ENCODE data around the gene PBLD. TPM values are rescaled to one million over a fixed set of nuclear protein-coding genes. Genes with fewer than 3 reads are reported as not detected.
A peak's percentile ranks its signal among the peaks of the same experiment; 100 is the strongest.

Gene PBLD
- total and polyA plus RNA-seq, 3 donors from 2014 or later: 4.4 to 7.6 (median 7.6) TPM

GRCh38 chr10:68348265-68348741 is 15.6 kb upstream of the PBLD start:
- Histone ChIP-seq H3K27ac (no peak overlapping the region), H3K9me3 (no peaks in the 10 kb centered on the region), H3K36me3 (ENCODE audit: low read depth, missing control alignments) (no peaks in the 10 kb centered on the region), H3K4me1 (no peaks in the 10 kb centered on the region), H3K27me3 (no peaks in the 10 kb centered on the region), H3K4me3 (no peak overlapping the region)
- intact Hi-C loops (cut with DNase I; ENCODE audit: low total_unique reads): no loop called here
- DNase-seq: peak; percentile 31
- WGBS, 2 donors: 69 to 73% methylated on average over 2 of the region's 2 CpGs
- no peak for TF ChIP-seq POLR2A (IDR thresholded peaks at IDR 0.05)
- TF ChIP-seq, protein P1, sequence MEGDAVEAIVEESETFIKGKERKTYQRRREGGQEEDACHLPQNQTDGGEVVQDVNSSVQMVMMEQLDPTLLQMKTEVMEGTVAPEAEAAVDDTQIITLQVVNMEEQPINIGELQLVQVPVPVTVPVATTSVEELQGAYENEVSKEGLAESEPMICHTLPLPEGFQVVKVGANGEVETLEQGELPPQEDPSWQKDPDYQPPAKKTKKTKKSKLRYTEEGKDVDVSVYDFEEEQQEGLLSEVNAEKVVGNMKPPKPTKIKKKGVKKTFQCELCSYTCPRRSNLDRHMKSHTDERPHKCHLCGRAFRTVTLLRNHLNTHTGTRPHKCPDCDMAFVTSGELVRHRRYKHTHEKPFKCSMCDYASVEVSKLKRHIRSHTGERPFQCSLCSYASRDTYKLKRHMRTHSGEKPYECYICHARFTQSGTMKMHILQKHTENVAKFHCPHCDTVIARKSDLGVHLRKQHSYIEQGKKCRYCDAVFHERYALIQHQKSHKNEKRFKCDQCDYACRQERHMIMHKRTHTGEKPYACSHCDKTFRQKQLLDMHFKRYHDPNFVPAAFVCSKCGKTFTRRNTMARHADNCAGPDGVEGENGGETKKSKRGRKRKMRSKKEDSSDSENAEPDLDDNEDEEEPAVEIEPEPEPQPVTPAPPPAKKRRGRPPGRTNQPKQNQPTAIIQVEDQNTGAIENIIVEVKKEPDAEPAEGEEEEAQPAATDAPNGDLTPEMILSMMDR (IDR thresholded peaks at IDR 0.05): peak in 2 of 3 experiments; percentile 42 to 51

- Histone ChIP-seq H3K36me3 (ENCODE audit: low read depth, missing control alignments) (no peaks in the 10 kb centered on the region), H3K9me3 (no peaks in the 10 kb centered on the region), H3K27me3 (no peaks in the 10 kb centered on the region), H3K27ac (no peak overlapping the region), H3K4me3 (no peak overlapping the region), H3K4me1 (no peaks in the 10 kb centered on the region)
- no peak for DNase-seq
- 92 to 96% methylated on average over 4 of the region's 4 CpGs for WGBS, 2 donors
- intact Hi-C loops (cut with DNase I; ENCODE audit: low total_unique reads): no loop called here
- TF ChIP-seq POLR2A (IDR thresholded peaks at IDR 0.05): no peak
- TF ChIP-seq, protein P1 (IDR thresholded peaks at IDR 0.05): no peak
Observed at GRCh38 chr10:68346774-68347173, 14.0 kb upstream of the PBLD start.

DNA sequence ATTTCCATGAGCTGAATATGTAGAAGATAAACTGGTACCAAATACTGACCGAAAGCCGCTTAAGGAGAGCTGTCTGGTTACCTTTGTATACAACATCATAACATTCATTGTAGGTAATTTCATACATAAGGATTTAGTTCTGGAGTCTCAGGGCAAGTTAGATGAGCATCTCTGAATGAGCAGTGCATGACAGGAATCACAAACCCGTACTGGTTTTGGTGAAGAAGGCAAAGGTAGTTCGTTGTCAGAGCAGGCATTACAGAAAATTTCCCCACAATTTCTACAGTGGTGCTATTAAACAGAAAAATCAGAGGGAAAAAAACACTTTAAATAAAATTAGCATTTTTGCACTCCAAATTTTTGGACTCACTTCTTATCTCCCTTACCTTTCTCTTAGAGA is 12.9 kb upstream of the PBLD start:
- 87 to 94% methylated on average over 4 of the region's 4 CpGs for WGBS, 2 donors
- H3K4me1 ChIP-seq: no peaks in the 10 kb centered on the region
- H3K4me3 ChIP-seq: no peak overlapping the region
- H3K36me3 ChIP-seq (ENCODE audit: low read depth, missing control alignments): no peaks in the 10 kb centered on the region
- intact Hi-C loops (cut with DNase I; ENCODE audit: low total_unique reads): no loop called here
- H3K9me3 ChIP-seq: no peaks in the 10 kb centered on the region
- H3K27ac ChIP-seq: no peak overlapping the region
- no peak for TF ChIP-seq POLR2A (IDR thresholded peaks at IDR 0.05)
- TF ChIP-seq, protein P1 (IDR thresholded peaks at IDR 0.05): no peak
- no peak for DNase-seq
- H3K27me3 ChIP-seq: no peaks in the 10 kb centered on the region

GRCh38 chr10:68342909-68343516 is 10.3 kb upstream of the PBLD start:
- no peaks in the 10 kb centered on the region for H3K27me3 ChIP-seq
- TF ChIP-seq, protein P1 (IDR thresholded peaks at IDR 0.05): no peak
- TF ChIP-seq POLR2A (IDR thresholded peaks at IDR 0.05): no peak
- 86 to 89% methylated on average over 3 of the region's 3 CpGs for WGBS, 2 donors
- intact Hi-C loops (cut with DNase I; ENCODE audit: low total_unique reads): no loop called here
- no peak overlapping the region for H3K27ac ChIP-seq
- no peaks in the 10 kb centered on the region for H3K9me3 ChIP-seq
- H3K36me3 ChIP-seq (ENCODE audit: low read depth, missing control alignments): peaks cover 5% of the 10 kb centered on the region
- no peak for DNase-seq
- H3K4me1 ChIP-seq: no peaks in the 10 kb centered on the region
- no peak overlapping the region for H3K4me3 ChIP-seq
